LNCaP clone FGC (cell line): ENCODE measurements around the gene SLCO3A1.

Source experiments
- DNase-seq: peaks from one replicate; pipeline ENCODE4 v3.0.0-alpha.2; 2011; ENCODE audit warnings: low read depth
- H3K4me3 ChIP-seq: 2 replicates; pipeline ENCODE4 v1.5.1; 2011; ENCODE audit warnings: mild to moderate bottlenecking, low read depth, low read length, control low read depth
- TF ChIP-seq, protein P1 (sequence below): IDR thresholded peaks from 2 replicates; pipeline ENCODE4 v1.5.1; 2012; ENCODE audit warnings: mild to moderate bottlenecking; ENCODE audit not compliant: control insufficient read depth, insufficient read depth; ENCODE audit errors: extremely low read depth

SLCO3A1 gene

GRCh38 chr15:92166751-92167405, 313.4 kb downstream of the SLCO3A1 start:
- TF ChIP-seq, protein P1, sequence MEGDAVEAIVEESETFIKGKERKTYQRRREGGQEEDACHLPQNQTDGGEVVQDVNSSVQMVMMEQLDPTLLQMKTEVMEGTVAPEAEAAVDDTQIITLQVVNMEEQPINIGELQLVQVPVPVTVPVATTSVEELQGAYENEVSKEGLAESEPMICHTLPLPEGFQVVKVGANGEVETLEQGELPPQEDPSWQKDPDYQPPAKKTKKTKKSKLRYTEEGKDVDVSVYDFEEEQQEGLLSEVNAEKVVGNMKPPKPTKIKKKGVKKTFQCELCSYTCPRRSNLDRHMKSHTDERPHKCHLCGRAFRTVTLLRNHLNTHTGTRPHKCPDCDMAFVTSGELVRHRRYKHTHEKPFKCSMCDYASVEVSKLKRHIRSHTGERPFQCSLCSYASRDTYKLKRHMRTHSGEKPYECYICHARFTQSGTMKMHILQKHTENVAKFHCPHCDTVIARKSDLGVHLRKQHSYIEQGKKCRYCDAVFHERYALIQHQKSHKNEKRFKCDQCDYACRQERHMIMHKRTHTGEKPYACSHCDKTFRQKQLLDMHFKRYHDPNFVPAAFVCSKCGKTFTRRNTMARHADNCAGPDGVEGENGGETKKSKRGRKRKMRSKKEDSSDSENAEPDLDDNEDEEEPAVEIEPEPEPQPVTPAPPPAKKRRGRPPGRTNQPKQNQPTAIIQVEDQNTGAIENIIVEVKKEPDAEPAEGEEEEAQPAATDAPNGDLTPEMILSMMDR: no peak
- no peak overlapping the region for H3K4me3 ChIP-seq
- DNase-seq: peak; percentile 76

- TF ChIP-seq, protein P1: no peak
- no peak for DNase-seq
- no peak overlapping the region for H3K4me3 ChIP-seq
These were observed 313.9 kb downstream of the SLCO3A1 start for GRCh38 chr15:92167451-92167850.

DNA sequence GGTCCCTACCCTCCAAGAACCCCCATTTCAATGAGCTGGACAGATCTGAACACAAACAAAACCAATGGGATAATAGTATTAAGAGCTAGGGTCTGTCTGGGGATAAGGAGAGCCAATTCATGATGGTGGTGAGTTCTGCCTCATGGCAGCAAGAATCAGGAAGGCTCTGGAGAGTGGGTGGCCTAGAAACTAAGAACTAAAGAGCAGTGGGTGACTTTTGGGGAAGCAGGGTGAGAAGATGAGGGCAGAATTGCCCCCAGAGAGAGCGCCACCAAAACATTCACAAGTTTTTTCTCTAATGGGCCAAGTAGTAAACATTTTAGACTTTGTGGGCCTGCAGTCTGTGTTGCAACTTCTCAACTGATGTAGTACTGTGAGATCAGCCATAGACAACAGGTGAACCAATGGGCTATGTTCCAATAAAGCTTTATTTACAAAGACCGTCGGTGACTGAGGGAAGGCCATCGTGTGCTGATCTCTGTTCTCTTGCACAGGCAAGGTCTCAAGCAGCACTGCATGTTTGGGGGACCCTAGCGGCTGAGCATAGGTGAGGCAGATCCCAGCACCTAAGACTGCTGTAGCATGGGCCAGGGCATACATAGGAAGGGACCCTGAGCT, 314.7 kb downstream of the SLCO3A1 start:
- TF ChIP-seq, protein P1: no peak

DNA sequence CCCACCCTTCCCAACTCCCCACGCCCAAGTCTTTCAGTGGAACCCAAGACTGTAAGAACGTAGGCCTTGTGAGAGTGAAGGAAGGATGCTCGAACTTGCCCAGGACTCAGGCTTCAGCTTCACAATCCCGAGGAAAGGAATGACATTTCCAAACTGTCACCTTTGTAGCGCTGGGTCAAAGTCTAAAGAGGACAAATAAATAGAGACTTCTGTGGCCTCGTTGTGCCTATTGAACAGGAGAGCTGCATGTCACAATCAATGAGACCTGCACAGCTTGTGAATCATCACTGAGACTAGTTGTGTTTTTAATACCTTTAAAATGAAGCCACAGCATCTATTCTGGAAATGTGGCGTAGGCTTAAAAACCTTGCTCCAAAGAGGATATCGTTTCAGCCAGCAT, 317.4 kb downstream of the SLCO3A1 start:
- TF ChIP-seq, protein P1: no peak
- DNase-seq: no peak
- H3K4me3 ChIP-seq: no peak overlapping the region

More for the DNA sequence above, 314.7 kb downstream of the SLCO3A1 start:
- no peak overlapping the region for H3K4me3 ChIP-seq
- DNase-seq: no peak

DNA sequence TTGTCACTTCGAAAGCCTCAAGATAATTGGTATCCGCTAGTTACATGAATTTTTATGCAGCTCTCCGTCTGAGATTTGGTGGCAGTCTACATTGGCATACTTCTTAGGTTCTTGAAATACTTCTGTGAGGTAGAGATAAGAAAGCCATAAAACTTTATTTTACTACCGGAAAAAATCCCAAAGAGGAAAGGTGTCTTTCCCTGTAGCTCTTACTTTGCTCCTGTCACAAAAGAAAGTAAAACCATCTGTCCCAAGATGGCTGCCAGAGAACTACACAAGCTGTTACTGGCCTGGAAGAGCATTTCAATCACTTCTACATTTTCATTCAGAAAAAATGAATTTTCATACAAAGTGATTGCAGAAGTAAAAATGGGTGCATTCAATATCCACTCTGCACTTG, 325.4 kb downstream of the SLCO3A1 start:
- TF ChIP-seq, protein P1: no peak
- no peak overlapping the region for H3K4me3 ChIP-seq
- DNase-seq: no peak

DNA sequence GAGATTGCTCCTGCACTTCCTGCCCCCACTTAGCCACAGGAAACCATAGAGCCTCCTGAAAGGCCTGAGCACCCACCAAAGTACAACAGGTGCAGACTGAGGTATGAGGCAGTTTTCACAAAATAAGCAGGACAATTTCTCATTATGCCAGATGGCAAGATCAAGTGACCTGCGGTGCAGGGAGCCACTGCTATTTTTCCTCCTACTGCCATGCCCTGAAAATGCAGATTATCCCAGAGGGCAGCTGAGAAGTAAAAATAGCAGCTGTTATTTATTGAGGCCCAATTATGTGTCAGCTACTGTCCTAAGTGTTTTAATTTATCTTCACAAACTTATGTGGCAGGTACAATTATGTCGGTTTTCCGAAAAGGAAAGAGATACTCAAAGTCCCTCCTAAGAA, 330.6 kb downstream of the SLCO3A1 start:
- no peak for DNase-seq
- TF ChIP-seq, protein P1: no peak
- no peak overlapping the region for H3K4me3 ChIP-seq
